ENCODE data around the gene NLK.
A peak's percentile ranks its signal among the peaks of the same experiment; 100 is the strongest.
"Not testable (repeated sequence)": the region's sequence is repeated elsewhere in the genome, so short reads cannot be mapped to it uniquely, and the experiment has no call there.

The NLK gene

GRCh38 chr17:28204244-28204643 is 161.8 kb downstream of the NLK start:
- DNase-seq, result no peak

DNA sequence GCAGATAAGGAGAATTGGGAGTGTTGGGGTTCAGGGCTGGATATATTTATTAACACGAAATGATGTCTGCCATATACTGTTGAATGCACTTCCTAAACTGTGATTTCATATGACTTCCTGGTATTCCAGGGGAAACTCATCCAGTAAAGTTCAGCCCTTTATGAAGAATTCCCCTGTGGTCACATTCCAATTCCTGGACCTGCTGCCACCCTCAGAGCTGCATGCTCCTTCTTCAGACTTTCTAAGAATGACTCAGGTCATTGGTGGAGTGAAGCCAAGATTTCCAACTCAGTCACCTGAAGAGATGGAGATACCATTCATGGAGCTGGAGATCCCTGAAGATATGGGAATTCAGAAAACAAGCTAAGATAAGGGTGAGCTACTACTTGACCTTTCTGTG is 162.3 kb downstream of the NLK start:
- DNase-seq, result no peak

GRCh38 chr17:28206292-28206691 is 163.8 kb downstream of the NLK start:
- DNase-seq, result no peak

GRCh38 chr17:28211811-28212210 is 169.3 kb downstream of the NLK start:
- DNase-seq, result no peak

GRCh38 chr17:28213578-28213977 is 171.1 kb downstream of the NLK start:
- DNase-seq, result not testable (repeated sequence)

DNA sequence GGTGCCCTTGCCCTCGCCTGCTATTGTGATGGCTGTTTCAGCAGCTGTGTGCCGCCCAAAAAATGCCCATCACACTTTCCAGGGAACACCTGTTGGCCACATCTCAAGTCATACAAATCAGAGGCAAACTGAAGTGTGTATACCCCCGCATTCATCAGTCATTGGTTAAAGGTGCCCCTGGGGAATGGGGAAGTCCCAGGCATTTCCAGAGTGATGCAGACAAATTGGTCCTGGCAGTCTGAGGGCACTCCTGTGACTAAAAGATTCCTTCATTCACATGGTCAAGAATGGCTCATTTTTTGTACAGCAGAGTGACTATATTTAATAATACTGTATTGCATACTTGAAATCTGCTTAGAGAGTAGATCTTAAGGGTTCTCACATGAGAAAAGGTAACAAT is 173.6 kb downstream of the NLK start:
- no peak for DNase-seq

DNA sequence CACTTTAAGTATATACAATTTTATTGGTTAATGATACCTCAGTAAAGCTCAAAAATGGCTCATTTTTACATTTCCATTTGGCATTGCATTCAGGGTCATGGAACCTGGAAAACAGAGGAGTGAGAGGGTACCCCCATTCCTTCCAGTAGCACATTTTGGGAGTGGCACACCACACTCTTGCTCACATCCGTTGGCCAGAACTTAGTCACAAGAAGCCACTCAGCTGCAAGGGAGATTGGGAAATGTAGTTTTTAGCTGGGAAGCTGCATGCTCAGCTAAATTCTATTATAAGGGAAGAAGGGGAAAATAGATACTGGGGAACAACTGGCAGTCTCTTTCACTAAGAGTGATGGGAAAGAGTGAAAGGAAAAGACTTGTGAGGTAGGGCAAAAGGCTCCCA is 174.1 kb downstream of the NLK start:
- DNase-seq, result no peak

DNA sequence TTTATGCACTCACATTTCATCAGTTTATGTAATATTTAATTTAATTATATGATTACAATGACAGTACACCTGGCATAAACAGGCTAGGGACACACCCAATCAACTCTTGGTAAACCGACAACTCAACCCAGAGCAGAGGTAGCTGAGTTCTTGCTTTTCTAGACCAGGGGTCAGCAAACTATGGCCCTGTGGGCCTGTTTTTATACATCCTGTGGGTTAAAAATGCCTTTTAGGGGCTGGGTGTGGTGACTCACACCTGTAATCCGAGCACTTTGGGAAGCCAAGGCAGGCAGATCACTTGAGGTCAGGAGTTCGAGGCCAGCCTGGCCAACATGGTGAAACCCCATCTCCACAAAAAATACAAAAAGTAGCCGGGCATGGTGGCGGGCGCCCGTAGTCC is 177.3 kb downstream of the NLK start:
- DNase-seq, result no peak

DNA sequence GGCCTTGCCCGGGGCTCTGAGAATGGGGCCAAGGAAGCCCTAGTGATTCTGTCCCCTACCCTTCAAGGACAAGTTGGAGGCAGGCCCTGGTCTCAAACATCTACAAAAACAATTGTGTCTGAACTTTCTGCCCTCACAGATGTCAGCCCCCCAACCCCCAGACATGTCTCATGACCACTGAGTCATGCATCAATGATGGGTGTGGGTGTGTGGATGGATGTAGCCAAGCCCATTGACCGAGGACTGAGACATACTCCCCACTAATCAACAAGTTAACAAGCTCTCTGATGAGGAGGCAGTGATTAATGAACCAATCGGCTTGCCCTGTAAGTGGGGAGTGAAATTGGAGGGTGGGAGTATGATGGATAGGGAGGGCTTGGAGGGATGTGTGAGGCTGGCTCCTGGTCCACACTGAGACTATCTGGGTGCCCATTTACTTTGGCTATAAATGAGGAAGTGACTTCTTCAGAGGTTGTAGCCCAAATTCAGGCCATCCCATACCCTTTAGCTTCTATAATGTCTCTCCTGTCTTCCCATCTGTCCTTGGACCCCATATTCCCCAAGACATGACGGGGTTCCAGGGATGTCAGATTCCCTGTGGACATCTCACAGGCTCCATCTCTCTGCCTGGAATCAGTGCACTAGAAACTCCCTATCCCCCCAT is 179.4 kb downstream of the NLK start:
- no peak for DNase-seq

GRCh38 chr17:28225271-28225670 is 182.8 kb downstream of the NLK start:
- DNase-seq, result no peak

GRCh38 chr17:28225867-28226266 is 183.4 kb downstream of the NLK start:
- DNase-seq, result no peak

DNA sequence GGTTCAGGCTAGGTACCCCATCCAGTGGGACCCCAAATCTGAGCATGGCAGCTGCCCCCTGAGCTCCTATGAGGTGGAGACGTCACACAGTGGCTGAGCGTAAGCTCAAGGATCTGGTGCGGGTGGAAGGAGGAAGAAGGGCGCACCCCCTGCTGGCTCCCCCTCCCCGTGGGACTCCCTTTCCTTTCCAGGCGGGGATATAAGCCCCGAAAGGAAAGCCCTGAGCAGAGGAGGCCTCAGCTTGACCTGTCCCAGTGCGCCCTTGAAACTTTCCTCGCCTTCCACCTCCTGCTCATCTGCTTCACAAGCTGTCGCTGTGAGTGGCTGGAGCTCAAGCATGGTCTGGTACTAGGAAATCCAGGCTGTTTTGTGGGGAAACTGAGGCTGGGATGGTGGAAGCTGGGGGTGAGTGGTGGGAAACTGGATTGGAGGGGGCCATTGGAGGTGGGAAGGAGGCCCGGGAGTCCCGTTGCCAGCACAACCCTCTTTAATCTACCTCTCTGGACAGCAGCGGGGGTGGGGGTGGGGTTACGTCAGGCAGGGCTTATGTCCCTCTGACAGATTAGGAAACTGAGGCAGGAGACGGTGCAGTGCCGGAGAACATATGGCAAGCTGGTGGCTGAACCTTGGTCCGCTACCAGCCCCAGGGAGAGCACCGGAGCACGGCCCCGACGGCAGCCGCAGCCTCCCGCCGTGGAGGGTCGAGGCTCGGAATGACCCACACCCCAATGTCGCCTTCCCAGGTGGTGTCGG is 184.3 kb downstream of the NLK start:
- no peak for DNase-seq

DNA sequence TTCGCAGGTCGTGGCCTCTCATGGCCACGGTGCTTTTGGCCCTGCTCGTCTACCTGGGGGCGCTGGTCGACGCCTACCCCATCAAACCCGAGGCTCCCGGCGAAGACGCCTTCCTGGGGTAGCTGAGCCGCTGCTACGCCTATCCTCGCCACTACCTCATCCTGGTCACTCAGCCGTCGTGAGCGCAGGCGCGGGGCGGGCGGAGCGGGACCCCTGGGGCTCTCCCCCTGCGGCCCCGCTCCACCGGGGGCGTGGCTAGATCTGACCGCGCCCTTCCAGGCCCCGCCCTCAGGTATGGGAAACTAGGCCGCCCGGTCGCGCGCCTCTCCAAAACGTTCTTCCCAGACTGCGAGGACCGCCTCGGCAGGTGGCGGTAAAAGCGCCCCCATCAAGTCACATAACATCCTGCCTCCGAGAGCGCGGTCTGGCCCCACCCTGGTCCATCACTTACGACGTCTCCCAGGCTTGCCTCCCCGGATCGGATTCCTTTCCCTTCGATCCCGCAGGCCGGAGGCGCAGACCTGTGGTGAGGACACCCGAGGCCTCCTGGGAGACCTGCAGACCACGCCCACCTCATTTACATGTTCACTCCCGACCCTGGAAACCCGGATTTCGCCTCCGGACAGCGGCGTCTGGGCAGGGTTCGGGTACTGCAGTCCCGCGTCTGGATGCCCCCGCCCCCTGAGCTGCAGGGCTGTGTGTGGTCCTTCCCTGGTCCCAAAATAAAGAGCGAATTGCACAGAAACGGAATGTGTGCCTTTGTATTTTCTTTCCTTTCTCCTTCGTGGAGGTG is 185.0 kb downstream of the NLK start:
- peak in 1 of 5 donors; percentile 9 for DNase-seq

- no peak for DNase-seq
These were observed 185.8 kb downstream of the NLK start for GRCh38 chr17:28228109-28228840.

DNA sequence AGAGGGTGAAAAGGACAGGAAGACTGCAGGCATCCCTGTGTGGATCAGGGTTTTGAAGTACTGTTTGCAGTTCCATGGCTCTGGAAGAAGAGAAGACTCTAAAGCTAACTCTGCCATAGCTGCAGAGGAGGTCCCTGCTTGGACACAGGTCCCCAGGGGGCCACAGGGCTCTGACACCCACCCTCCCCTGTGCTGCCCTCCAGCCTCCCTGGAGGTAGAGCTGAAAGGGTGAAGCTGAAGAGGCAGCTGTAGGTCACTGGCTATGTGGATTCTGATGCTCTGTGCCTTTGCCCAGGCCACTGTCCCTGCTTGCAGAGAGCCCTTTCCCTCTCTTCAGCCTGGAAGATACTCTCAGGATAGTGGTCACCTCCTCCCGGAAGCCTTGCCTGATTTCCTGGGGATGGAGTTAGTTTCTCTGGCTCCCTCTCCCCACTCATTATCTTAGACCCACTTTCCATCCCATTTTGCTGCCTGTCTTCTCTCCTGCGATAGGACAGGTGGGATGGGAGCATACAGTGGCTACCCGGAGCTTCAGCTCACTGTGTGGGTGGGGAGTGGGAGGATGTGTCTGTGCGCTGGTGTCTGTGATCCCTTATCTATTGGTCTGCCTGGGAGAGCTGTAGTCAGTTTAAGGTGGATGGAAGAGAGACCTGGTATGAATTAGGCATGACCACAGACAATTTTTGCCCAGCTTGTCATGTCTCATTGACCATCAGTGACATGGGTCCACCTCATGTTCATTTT is 186.7 kb downstream of the NLK start:
- DNase-seq, result no peak

DNA sequence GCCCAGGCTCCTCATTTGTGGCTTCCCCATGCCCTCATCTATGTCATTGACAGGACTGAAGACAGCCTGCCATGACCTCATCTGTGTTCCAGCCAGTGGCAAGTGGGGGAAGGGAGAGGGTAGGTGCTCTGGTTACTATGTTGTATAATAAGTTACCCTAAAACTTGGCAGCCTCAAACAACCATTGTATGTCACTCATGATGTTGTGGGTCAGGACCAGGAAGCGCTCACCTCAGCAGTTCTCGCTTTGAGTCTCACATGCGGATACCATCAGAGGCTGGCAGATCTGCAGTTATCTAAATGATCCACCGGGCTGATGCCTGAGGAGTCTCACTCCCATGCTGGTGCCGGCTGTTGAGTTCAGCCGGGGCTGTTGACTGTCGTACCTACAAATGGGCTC is 187.5 kb downstream of the NLK start:
- DNase-seq, result peak in 1 of 5 donors; percentile 70

- DNase-seq, result not testable (repeated sequence)
These were observed 188.1 kb downstream of the NLK start for GRCh38 chr17:28230607-28231006.

DNA sequence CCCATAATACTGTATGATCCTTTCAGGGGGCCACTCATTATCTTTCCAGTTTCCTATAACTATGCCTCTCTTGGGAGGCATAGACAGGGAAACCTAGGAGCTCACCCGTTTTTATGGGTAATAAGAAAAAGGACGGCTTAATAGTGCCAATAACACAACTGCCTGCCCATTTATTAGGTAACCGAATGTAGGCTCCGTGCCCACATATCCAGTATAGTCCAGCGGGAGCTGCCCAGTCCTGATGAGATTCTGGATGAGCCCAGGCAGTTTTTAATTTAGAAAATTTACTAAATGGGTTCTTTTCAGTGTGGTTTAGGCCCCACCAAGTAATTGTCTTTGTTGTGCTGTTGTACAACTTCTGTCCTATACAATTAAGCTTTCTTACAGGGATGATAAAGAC is 189.1 kb downstream of the NLK start:
- DNase-seq, result not testable (repeated sequence)

- not testable (repeated sequence) for DNase-seq
These were observed 190.7 kb downstream of the NLK start for GRCh38 chr17:28232966-28233870.

DNA sequence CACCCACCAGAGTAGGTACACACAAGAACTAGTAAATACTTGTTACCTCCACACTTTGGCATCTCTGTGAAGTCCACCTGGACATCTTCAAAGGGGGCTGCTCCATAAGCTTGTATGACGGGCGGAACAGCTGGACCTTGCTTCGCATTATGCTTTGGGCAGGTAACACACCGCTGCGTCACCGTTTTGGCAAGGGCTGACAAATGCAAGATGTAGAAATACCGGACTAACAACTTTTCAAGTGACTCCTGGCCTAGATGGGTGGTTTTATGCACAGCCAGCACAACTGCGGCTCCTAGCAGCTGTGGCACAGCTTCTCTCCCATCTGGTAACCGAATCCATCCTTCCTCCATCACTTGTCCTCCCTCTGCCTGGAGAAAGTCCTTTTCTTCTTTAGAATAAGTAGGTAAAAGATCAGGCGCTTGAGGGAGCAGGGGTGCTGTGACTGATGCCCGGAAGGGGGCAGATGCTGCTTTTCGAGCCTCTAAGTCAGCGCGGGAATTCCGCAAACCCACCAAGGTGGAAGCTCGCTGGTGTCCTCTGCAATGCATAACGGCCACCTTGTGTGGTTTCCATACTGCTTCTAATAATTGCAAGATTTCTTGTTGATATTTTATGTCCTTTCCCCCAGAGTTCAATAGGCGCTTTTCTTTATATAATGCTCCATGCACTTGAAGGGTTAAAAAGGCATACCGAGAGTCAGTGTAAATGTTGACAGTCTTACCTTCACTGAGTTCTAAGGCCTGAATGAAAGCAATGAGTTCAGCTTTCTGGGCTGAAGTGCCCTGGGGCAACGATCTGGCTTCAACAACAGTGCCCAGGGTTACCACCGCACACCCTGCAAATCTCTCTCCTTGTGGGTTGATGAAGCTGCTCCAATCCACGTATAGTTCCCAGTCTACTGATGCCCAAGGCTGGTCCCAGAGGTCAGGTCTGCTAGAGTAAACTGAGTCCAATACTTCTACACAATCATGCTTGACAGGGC is 191.7 kb downstream of the NLK start:
- DNase-seq, result not testable (repeated sequence)

Data from T-helper 1 cell (primary cell).